DMS79 (cell line): Measurements from ENCODE around the gene ENTPD7.
"Not testable (repeated sequence)": the region's sequence is repeated elsewhere in the genome, so short reads cannot be mapped to it uniquely, and the experiment has no call there.

Source experiments
- DNase-seq: peaks from one replicate; lab custom pipeline; 2025; lab: John Stamatoyannopoulos, UW

Gene ENTPD7

GRCh38 chr10:99746166-99746565 is 86.9 kb downstream of the ENTPD7 start:
- not testable (repeated sequence) for DNase-seq

GRCh38 chr10:99748823-99749451 is 89.6 kb downstream of the ENTPD7 start:
- no peak for DNase-seq

- DNase-seq, result no peak
Observed at GRCh38 chr10:99750641-99751040, 91.3 kb downstream of the ENTPD7 start.

GRCh38 chr10:99754670-99755069 is 95.4 kb downstream of the ENTPD7 start:
- no peak for DNase-seq
